Measurements from ENCODE around the gene IFI6.

Gene IFI6

GRCh38 chr1:27671964-27672749, at the start of gene IFI6:
Gene IFI6, minus strand, starts transcription at chr1:27672192. Its CDS starts 2,878 bp downstream, at chr1:27669314.
- peak within 1 kb of the TSS; percentile 78 for H3K4me3 ChIP-seq (ENCODE audit: low read length)
- TF ChIP-seq, protein P1, sequence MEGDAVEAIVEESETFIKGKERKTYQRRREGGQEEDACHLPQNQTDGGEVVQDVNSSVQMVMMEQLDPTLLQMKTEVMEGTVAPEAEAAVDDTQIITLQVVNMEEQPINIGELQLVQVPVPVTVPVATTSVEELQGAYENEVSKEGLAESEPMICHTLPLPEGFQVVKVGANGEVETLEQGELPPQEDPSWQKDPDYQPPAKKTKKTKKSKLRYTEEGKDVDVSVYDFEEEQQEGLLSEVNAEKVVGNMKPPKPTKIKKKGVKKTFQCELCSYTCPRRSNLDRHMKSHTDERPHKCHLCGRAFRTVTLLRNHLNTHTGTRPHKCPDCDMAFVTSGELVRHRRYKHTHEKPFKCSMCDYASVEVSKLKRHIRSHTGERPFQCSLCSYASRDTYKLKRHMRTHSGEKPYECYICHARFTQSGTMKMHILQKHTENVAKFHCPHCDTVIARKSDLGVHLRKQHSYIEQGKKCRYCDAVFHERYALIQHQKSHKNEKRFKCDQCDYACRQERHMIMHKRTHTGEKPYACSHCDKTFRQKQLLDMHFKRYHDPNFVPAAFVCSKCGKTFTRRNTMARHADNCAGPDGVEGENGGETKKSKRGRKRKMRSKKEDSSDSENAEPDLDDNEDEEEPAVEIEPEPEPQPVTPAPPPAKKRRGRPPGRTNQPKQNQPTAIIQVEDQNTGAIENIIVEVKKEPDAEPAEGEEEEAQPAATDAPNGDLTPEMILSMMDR (conservative IDR thresholded peaks at IDR 0.05; ENCODE audit: low read length): peak; percentile 47
- DNase-seq (ENCODE audit: low read depth): peak; percentile 95

GRCh38 chr1:27719286-27720251, 47.6 kb upstream of the IFI6 start:
- DNase-seq (ENCODE audit: low read depth): peak; percentile 9
- TF ChIP-seq, protein P1 (conservative IDR thresholded peaks at IDR 0.05; ENCODE audit: low read length): peak; percentile 55
- H3K4me3 ChIP-seq (ENCODE audit: low read length): no peak overlapping the region

DNA sequence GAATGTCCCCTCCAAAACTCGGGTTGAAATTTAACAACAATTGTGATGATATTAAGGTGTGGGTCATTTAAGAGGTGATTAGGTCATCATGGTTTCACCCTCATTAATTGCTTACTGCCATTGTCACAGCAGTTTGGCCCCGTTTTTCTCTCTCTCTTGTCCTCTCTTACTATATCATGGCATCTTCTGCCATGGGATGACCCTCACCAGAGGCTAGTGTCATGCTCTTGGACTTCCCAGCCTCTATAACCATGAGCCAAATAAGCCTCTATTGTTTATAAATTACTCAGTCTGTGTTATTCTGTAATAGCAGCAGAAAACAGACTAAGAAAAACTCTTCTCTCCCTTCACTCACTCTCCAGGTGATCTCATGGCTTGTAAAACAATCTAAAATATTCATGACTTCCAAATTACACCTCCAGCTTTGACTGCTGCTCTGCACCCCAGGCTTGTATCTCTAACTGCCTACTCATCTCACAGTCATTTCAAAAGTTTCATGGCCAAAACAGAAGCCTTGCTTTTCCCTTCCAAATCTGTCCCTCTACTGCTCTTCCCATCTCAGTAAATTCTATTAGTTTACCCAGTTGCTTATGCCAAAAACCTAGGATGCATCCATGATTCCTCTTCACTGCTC, 44.4 kb upstream of the IFI6 start:
- no peak for DNase-seq (ENCODE audit: low read depth)
- TF ChIP-seq, protein P1 (conservative IDR thresholded peaks at IDR 0.05; ENCODE audit: low read length): no peak

GRCh38 chr1:27713869-27714513, 42.0 kb upstream of the IFI6 start:
- TF ChIP-seq, protein P1 (conservative IDR thresholded peaks at IDR 0.05; ENCODE audit: low read length): no peak
- no peak overlapping the region for H3K4me3 ChIP-seq (ENCODE audit: low read length)
- no peak for DNase-seq (ENCODE audit: low read depth)

More for the DNA sequence above, 44.4 kb upstream of the IFI6 start:
- no peak overlapping the region for H3K4me3 ChIP-seq (ENCODE audit: low read length)

DNA sequence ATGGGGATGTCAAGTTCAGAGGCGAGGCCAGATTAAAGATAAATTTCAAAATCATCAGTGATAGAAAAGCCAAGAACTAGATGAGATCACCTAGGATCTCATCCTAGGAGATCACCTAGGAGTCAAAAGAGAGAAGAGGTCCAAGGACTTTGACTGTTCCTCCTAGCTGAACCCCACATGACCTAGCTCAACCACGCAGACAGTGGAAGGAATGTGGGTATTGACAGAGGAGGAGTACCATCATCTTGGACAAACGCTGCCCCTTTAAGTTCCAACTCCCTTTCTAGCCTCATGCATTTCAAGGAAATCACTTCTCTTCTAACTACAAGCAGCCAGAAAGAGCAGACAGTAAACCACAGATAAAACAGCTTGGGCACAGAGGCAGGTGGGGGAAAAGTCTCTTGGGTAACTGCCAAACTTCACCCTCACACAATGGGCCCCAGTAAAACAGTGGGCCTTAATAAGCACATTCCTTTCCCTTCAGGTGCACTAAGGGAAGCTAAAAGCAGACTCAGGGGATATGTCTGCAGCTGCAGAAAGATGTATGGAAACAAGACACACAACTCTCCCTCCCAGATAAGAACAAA, 41.2 kb upstream of the IFI6 start:
- no peak overlapping the region for H3K4me3 ChIP-seq (ENCODE audit: low read length)
- TF ChIP-seq, protein P1 (conservative IDR thresholded peaks at IDR 0.05; ENCODE audit: low read length): no peak
- DNase-seq (ENCODE audit: low read depth): no peak

DNA sequence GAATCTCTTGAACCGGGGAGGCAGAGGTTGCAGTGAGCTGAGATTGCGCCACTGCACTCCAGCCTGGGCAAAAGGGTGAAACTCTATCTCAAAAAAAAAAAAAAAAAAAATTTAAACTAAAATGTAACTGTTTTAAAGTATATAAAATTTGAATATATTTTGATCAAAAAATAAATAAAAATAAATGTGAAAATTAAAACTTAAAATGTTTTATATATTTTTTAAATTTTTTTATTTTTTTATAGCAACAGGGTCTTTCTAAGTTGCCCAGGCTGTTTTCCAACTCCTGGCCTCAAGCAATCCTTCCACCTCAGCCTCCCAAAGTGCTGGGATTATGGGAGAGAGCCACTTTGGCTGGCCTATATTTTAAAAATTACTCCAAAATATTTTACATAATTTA, 38.6 kb upstream of the IFI6 start:
- no peak overlapping the region for H3K4me3 ChIP-seq (ENCODE audit: low read length)
- no peak for DNase-seq (ENCODE audit: low read depth)
- TF ChIP-seq, protein P1 (conservative IDR thresholded peaks at IDR 0.05; ENCODE audit: low read length): no peak
